Measurements from ENCODE around the gene SLC6A15.

- TF ChIP-seq CTCF (IDR thresholded peaks at IDR 0.05; ENCODE audit: low read depth, low read length) (no peak), POLR2A (IDR thresholded peaks at IDR 0.05; ENCODE audit: extremely low read depth, insufficient read length) (no peak)
- TF ChIP-seq, protein P1, sequence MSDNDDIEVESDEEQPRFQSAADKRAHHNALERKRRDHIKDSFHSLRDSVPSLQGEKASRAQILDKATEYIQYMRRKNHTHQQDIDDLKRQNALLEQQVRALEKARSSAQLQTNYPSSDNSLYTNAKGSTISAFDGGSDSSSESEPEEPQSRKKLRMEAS (IDR thresholded peaks at IDR 0.05; ENCODE audit: low read depth, low read length): no peak
Observed at GRCh38 chr12:84924981-84925380, 12.4 kb upstream of the SLC6A15 start.
